NT2/D1 (cell line): Measurements from ENCODE around the gene ANTXR1.

Source experiments
- DNase-seq: peaks from one replicate; pipeline ENCODE4 v3.0.0-alpha.2; 2011; ENCODE audit warnings: low read depth, low spot score
- H3K27me3 ChIP-seq: 2 replicates; pipeline ENCODE4 v1.6.0; 2011; ENCODE audit warnings: mild to moderate bottlenecking; ENCODE audit not compliant: insufficient read length, insufficient read depth
- H3K36me3 ChIP-seq: 2 replicates; pipeline ENCODE4 v1.6.1; 2011; ENCODE audit warnings: mild to moderate bottlenecking, low read length, mixed read lengths; ENCODE audit not compliant: insufficient read depth, insufficient read length
- H3K4me1 ChIP-seq: 2 replicates; pipeline ENCODE4 v1.5.1; 2011; ENCODE audit not compliant: insufficient read depth, insufficient read length
- H3K4me3 ChIP-seq: 2 replicates; pipeline ENCODE4 v1.5.1; 2011; ENCODE audit warnings: low read depth; ENCODE audit not compliant: insufficient read length
- H3K9ac ChIP-seq: 2 replicates; pipeline ENCODE4 v1.6.0; 2011; ENCODE audit warnings: low read depth; ENCODE audit not compliant: insufficient read length
- H3K9me3 ChIP-seq: 2 replicates; pipeline ENCODE4 v1.5.1; 2011; ENCODE audit warnings: mild to moderate bottlenecking, low read length; ENCODE audit not compliant: insufficient read depth
- SUZ12 ChIP-seq: IDR thresholded peaks from 2 replicates; pipeline ENCODE4 v1.6.1; 2011; ENCODE audit not compliant: insufficient read length, insufficient read depth; ENCODE audit errors: extremely low read depth
- YY1 ChIP-seq: IDR thresholded peaks from 2 replicates; pipeline ENCODE4 v1.6.1; 2011; ENCODE audit not compliant: insufficient read length, insufficient read depth
- ZNF274 ChIP-seq: IDR thresholded peaks from 2 replicates; pipeline ENCODE4 v1.6.1; 2011; ENCODE audit warnings: mild to moderate bottlenecking, low read depth, low read length

The ANTXR1 gene

GRCh38 chr2:69159986-69160385 lies 147.0 kb downstream of the ANTXR1 start:
- H3K9me3 ChIP-seq, result no peaks in the 10 kb centered on the region
- H3K27me3 ChIP-seq, result no peaks in the 10 kb centered on the region
- TF ChIP-seq SUZ12 (no peak), YY1 (no peak), ZNF274 (no peak)
- no peaks in the 10 kb centered on the region for H3K4me1 ChIP-seq
- H3K36me3 ChIP-seq, result peaks cover 11% of the 10 kb centered on the region
- no peak for DNase-seq
- no peak overlapping the region for H3K9ac ChIP-seq
- H3K4me3 ChIP-seq, result no peak overlapping the region

- Histone ChIP-seq H3K4me1 (no peaks in the 10 kb centered on the region), H3K27me3 (no peaks in the 10 kb centered on the region), H3K36me3 (peaks cover 14% of the 10 kb centered on the region), H3K4me3 (no peak overlapping the region), H3K9ac (no peak overlapping the region), H3K9me3 (peaks cover under 1% of the 10 kb centered on the region; the same call in 1 of the 2 replicates)
- TF ChIP-seq SUZ12 (no peak), ZNF274 (no peak), YY1 (no peak)
- DNase-seq, result no peak
Measured at GRCh38 chr2:69162057-69162456, 149.1 kb downstream of the ANTXR1 start.

- no peaks in the 10 kb centered on the region for H3K27me3 ChIP-seq
- H3K4me1 ChIP-seq, result no peaks in the 10 kb centered on the region
- H3K9ac ChIP-seq, result no peak overlapping the region
- no peak overlapping the region for H3K4me3 ChIP-seq
- DNase-seq, result peak; percentile 50
- peaks cover 19% of the 10 kb centered on the region for H3K36me3 ChIP-seq
- peaks cover 11% of the 10 kb centered on the region for H3K9me3 ChIP-seq
- no peak for TF ChIP-seq ZNF274
Measured at GRCh38 chr2:69163109-69163508, 150.1 kb downstream of the ANTXR1 start.

- Histone ChIP-seq H3K9me3 (peaks cover 14% of the 10 kb centered on the region), H3K4me1 (no peaks in the 10 kb centered on the region), H3K36me3 (peaks cover 19% of the 10 kb centered on the region), H3K4me3 (no peak overlapping the region), H3K27me3 (no peaks in the 10 kb centered on the region), H3K9ac (no peak overlapping the region)
- TF ChIP-seq ZNF274 (no peak), SUZ12 (no peak), YY1 (no peak)
- no peak for DNase-seq
Measured at GRCh38 chr2:69163556-69163955, 150.6 kb downstream of the ANTXR1 start.

GRCh38 chr2:69164061-69164778 lies 151.2 kb downstream of the ANTXR1 start:
- H3K4me1 ChIP-seq, result no peaks in the 10 kb centered on the region
- no peak for TF ChIP-seq SUZ12
- TF ChIP-seq YY1, result no peak
- TF ChIP-seq ZNF274, result no peak
- no peak for DNase-seq
- no peak overlapping the region for H3K4me3 ChIP-seq
- no peaks in the 10 kb centered on the region for H3K27me3 ChIP-seq
- H3K36me3 ChIP-seq, result peaks cover 22% of the 10 kb centered on the region
- H3K9me3 ChIP-seq, result peaks cover 14% of the 10 kb centered on the region
- H3K9ac ChIP-seq, result no peak overlapping the region

DNA sequence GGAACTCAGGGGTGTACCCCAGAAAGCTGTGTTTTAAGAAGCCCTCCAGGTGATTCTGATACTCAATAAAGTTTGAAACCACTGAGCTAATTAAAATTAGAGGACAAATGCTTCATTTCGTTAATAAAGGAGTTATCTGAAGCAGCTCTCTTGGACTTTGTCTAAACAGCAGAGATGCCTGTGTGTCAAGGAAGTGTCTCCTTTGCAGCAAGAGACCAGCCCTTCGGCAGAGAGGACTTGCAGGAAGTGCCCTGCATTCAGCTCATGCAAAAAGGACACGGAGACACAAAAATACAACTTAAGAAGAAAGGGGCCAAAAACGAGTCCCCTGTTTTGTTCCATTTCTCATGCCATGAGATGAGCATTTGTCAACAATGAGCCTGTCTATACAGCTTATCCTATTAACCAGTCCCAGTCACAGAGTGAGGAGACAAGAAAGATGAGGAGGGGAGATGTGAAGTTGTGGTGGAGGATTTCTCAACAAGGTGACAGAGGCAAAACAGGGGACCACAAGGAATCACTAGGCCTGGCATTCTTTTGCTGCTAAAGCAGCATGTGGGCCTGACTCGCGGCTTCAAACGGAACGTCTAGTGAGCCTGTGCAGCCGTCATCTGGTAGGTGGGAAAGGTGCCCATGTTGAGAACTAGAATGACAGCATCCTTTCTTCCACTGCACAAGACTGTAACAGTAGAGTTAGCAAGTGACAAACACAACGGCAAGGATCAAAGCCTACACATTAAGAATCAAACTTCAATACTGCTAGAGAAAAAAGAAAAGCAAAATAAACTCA lies 152.3 kb downstream of the ANTXR1 start:
- no peak overlapping the region for H3K4me3 ChIP-seq
- H3K27me3 ChIP-seq, result no peaks in the 10 kb centered on the region
- peaks cover 3% of the 10 kb centered on the region for H3K4me1 ChIP-seq
- no peak overlapping the region for H3K9ac ChIP-seq
- H3K36me3 ChIP-seq, result peaks cover 22% of the 10 kb centered on the region
- no peak for TF ChIP-seq YY1
- TF ChIP-seq ZNF274, result no peak
- TF ChIP-seq SUZ12, result no peak
- H3K9me3 ChIP-seq, result peaks cover 14% of the 10 kb centered on the region
- no peak for DNase-seq

- DNase-seq, result no peak
- no peak overlapping the region for H3K4me3 ChIP-seq
- H3K9ac ChIP-seq, result no peak overlapping the region
- no peaks in the 10 kb centered on the region for H3K27me3 ChIP-seq
- H3K4me1 ChIP-seq, result peaks cover 3% of the 10 kb centered on the region
- peaks cover 14% of the 10 kb centered on the region for H3K9me3 ChIP-seq
- TF ChIP-seq SUZ12 (no peak), YY1 (no peak), ZNF274 (no peak)
- peaks cover 22% of the 10 kb centered on the region for H3K36me3 ChIP-seq
Measured at GRCh38 chr2:69166465-69166811, 153.5 kb downstream of the ANTXR1 start.
